OCI-LY7 (cell line): ENCODE measurements around the gene KCMF1. TPM values are rescaled to one million over a fixed set of nuclear protein-coding genes. Genes with fewer than 3 reads are reported as not detected.

ENCODE experiments used
- BruUV-seq: library from RNA; stranded (reverse); fragments of 400-500 nt; replicated peaks from 2 replicates; lab custom pipeline; 2021; lab: Mats Ljungman, UMichigan
- CTCF ChIA-PET: fragments of 300-600 bp; sonication (Branson Sonifier 250); formaldehyde crosslinking; loops from one replicate; lab custom pipeline; 2022; ENCODE audit warnings: antibody characterized with exemption; ENCODE audit not compliant: unreplicated experiment; lab: Charles Lee
- POLR2A ChIA-PET: fragments of 300-600 bp; sonication (Branson Sonifier 250); formaldehyde crosslinking; loops from one replicate; lab custom pipeline; 2022; ENCODE audit warnings: antibody characterized with exemption; lab: Charles Lee
- DNase-seq: peaks from one replicate; pipeline ENCODE4 v3.0.0-alpha.2; 2015; ENCODE audit warnings: low spot score
- H2AFZ ChIP-seq: fragments of 200-600 bp; sonication (generic), shearing (Covaris generic); 2 replicates; pipeline ENCODE4 v1.6.1; 2014; ENCODE audit warnings: mild to moderate bottlenecking, antibody characterized with exemption, low read length, moderate library complexity
- H3K27ac ChIP-seq: fragments of 200-600 bp; sonication (generic); 2 replicates; pipeline ENCODE4 v1.5.1; 2014; ENCODE audit warnings: mixed run types, low read depth, mild to moderate bottlenecking, moderate library complexity, low read length, inconsistent platforms; ENCODE audit not compliant: poor library complexity, severe bottlenecking
- H3K36me3 ChIP-seq: fragments of 200-600 bp; sonication (generic); 2 replicates; pipeline ENCODE4 v1.6.1; 2014; ENCODE audit warnings: mild to moderate bottlenecking, antibody characterized with exemption, low read length, moderate library complexity, mixed read lengths; ENCODE audit not compliant: insufficient read depth
- H3K4me1 ChIP-seq: fragments of 200-600 bp; sonication (generic); 2 replicates; pipeline ENCODE4 v1.5.1; 2014; ENCODE audit warnings: mild to moderate bottlenecking, low read length; ENCODE audit not compliant: insufficient read depth, poor library complexity, severe bottlenecking
- H3K4me2 ChIP-seq: fragments of 200-600 bp; sonication (generic); 2 replicates; pipeline ENCODE4 v1.6.1; 2014; ENCODE audit warnings: mild to moderate bottlenecking, low read length
- H3K4me3 ChIP-seq: fragments of 200-600 bp; sonication (generic); 2 replicates; pipeline ENCODE4 v1.5.1; 2014; ENCODE audit warnings: mild to moderate bottlenecking, low read depth, low read length; ENCODE audit not compliant: poor library complexity, severe bottlenecking
- H3K79me2 ChIP-seq: fragments of 200-600 bp; sonication (generic); 2 replicates; pipeline ENCODE4 v1.6.1; 2016; ENCODE audit warnings: low read depth, mild to moderate bottlenecking, low read length, moderate library complexity, mixed read lengths; ENCODE audit not compliant: insufficient read depth
- H3K9me2 ChIP-seq: fragments of 200-600 bp; sonication (generic); 2 replicates; pipeline ENCODE4 v1.6.1; 2016; ENCODE audit warnings: mild to moderate bottlenecking, low read length, mixed read lengths; ENCODE audit not compliant: insufficient read depth
- H3K9me3 ChIP-seq: fragments of 200-600 bp; sonication (generic); 2 replicates; pipeline ENCODE4 v1.6.1; 2014; ENCODE audit warnings: mild to moderate bottlenecking, mixed run types, low read length, mixed read lengths
- H4K20me1 ChIP-seq: fragments of 200-600 bp; sonication (generic); 2 replicates; pipeline ENCODE4 v1.6.1; 2014; ENCODE audit warnings: mild to moderate bottlenecking, antibody characterized with exemption, low read length, moderate library complexity, mixed read lengths; ENCODE audit not compliant: insufficient read depth
- EZH2phosphoT487 ChIP-seq: fragments of 200-600 bp; sonication (generic); IDR thresholded peaks from 2 replicates; pipeline ENCODE4 v1.6.1; 2018; ENCODE audit warnings: low read depth, borderline replicate concordance, mild to moderate bottlenecking, mixed run types, antibody characterized with exemption, low read length, moderate library complexity, mixed read lengths
- intact Hi-C: fragments of 100-400 bp; cut with micrococcal nuclease; formaldehyde crosslinking; loops from one replicate; pipeline ENCODE4 v1.10.0; 2022; ENCODE audit not compliant: unreplicated experiment
- total RNA-seq, 2 experiments: library from RNA; depleted of rRNA in 1 of 2; stranded (reverse); fragments of >200 nt in 1 of 2; shearing (Covaris generic) in 1 of 2; gene quantifications; 2 replicates each; pipeline ENCODE4 v1.2.3, GENCODE V29; 2014 to 2022
- TF ChIP-seq, protein P1 (sequence below): fragments of 200-600 bp; sonication (generic); conservative IDR thresholded peaks from 2 replicates; pipeline ENCODE4 v1.5.1; 2014; ENCODE audit warnings: mild to moderate bottlenecking, antibody characterized with exemption, low read length, moderate library complexity, mixed read lengths

The KCMF1 gene
- total RNA-seq, 2 experiments from 2014 or later = 42.2 to 95.1 TPM

DNA sequence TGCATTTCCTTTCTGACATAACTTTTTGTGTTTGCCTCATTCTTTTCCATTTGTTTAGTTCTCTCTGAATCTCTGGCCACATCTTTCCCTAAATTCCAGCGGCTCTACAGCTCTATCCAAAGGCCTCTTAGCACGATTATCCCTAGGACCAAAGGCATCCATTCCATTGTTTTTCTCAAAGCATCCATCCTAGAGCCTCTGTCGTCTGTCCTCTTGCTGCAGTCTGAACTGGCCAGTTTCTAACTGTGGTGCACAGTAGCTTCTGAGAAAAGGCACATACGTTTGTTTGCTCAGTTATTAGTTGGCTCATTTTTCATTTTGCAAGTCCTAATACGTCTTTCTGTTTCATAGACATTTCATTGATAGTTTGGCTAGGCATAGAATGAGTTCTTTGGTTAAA lies 116.6 kb downstream of the KCMF1 start:
- ChIA-PET POLR2A (no interaction called here), CTCF (no interaction called here)
- BruUV-seq = no TSS peak
- H4K20me1 ChIP-seq = no peaks in the 10 kb centered on the region
- DNase-seq = no peak
- H3K79me2 ChIP-seq = no peaks in the 10 kb centered on the region
- no peak overlapping the region for H2AFZ ChIP-seq
- H3K9me2 ChIP-seq = no peaks in the 10 kb centered on the region
- H3K4me3 ChIP-seq = no peak overlapping the region
- H3K4me1 ChIP-seq = no peaks in the 10 kb centered on the region
- TF ChIP-seq EZH2phosphoT487 = no peak
- 0 out of 2 replicates have a peak, but pooled peaks cover under 1% of the 10 kb centered on the region for H3K9me3 ChIP-seq
- H3K36me3 ChIP-seq = no peaks in the 10 kb centered on the region
- no peak overlapping the region for H3K4me2 ChIP-seq
- intact Hi-C loops = no loop called here
- no peak overlapping the region for H3K27ac ChIP-seq

DNA sequence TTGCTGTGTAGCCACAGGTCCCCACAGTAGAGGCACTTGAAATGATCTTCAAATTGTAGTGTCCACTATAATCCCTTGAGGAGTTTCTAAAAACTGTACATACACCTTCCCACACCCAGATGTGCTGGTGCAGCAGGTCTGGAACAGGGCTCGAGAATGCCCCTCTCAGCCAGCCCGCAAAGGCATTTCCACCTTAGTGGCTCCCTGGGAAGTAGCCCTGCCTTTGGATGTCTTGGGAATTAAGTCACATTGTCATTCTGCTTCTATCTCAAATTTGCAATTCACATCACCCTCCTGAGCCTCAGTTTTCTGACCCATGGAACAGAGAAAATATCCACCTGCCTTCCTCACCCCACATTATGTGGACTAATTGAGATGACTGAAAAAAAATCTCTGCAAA lies 118.0 kb downstream of the KCMF1 start:
- no peak for TF ChIP-seq EZH2phosphoT487
- TF ChIP-seq, protein P1, sequence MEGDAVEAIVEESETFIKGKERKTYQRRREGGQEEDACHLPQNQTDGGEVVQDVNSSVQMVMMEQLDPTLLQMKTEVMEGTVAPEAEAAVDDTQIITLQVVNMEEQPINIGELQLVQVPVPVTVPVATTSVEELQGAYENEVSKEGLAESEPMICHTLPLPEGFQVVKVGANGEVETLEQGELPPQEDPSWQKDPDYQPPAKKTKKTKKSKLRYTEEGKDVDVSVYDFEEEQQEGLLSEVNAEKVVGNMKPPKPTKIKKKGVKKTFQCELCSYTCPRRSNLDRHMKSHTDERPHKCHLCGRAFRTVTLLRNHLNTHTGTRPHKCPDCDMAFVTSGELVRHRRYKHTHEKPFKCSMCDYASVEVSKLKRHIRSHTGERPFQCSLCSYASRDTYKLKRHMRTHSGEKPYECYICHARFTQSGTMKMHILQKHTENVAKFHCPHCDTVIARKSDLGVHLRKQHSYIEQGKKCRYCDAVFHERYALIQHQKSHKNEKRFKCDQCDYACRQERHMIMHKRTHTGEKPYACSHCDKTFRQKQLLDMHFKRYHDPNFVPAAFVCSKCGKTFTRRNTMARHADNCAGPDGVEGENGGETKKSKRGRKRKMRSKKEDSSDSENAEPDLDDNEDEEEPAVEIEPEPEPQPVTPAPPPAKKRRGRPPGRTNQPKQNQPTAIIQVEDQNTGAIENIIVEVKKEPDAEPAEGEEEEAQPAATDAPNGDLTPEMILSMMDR = no peak
- no peak for DNase-seq
- POLR2A ChIA-PET = no interaction called here
- no peak overlapping the region for H2AFZ ChIP-seq
- no peaks in the 10 kb centered on the region for H3K36me3 ChIP-seq
- no peaks in the 10 kb centered on the region for H3K9me3 ChIP-seq
- H4K20me1 ChIP-seq = no peaks in the 10 kb centered on the region
- no peak overlapping the region for H3K4me2 ChIP-seq
- no peaks in the 10 kb centered on the region for H3K9me2 ChIP-seq
- H3K79me2 ChIP-seq = no peaks in the 10 kb centered on the region
- H3K4me3 ChIP-seq = no peak overlapping the region
- BruUV-seq = no TSS peak
- intact Hi-C loops = no loop called here
- H3K27ac ChIP-seq = no peak overlapping the region
- CTCF ChIA-PET = no interaction called here
- no peaks in the 10 kb centered on the region for H3K4me1 ChIP-seq

DNA sequence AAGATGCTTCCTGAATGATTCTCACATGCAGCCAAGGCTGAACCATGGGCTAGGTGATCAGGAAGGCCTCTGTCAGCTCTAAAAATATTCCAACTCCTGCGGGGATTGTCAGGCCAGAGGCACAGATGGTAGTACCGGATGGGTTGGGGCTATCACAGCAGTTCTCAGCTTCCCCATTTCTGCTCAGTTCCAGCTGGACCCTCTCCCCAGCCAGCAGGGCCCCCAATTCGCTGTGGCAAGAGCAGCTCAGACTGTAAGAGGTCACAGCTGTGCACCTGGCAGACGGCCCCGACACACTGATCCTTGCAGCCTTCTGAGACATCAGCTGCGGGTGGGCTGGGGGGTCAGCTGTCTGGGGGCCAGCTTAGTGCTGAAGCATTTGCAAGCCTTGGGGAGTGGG lies 118.6 kb downstream of the KCMF1 start:
- no peak overlapping the region for H3K27ac ChIP-seq
- CTCF ChIA-PET = no interaction called here
- H3K4me3 ChIP-seq = no peak overlapping the region
- no peaks in the 10 kb centered on the region for H3K79me2 ChIP-seq
- POLR2A ChIA-PET = no interaction called here
- intact Hi-C loops = no loop called here
- no peaks in the 10 kb centered on the region for H3K9me2 ChIP-seq
- no peaks in the 10 kb centered on the region for H3K36me3 ChIP-seq
- no peaks in the 10 kb centered on the region for H3K4me1 ChIP-seq
- no peak overlapping the region for H3K4me2 ChIP-seq
- BruUV-seq = no TSS peak
- no peaks in the 10 kb centered on the region for H4K20me1 ChIP-seq
- H3K9me3 ChIP-seq = no peaks in the 10 kb centered on the region
- no peak for DNase-seq
- H2AFZ ChIP-seq = no peak overlapping the region
- no peak for TF ChIP-seq EZH2phosphoT487
- TF ChIP-seq, protein P1 = no peak
